ENCODE measurements around the gene PRSS50. TPM values are rescaled to one million over a fixed set of nuclear protein-coding genes. Genes with fewer than 3 reads are reported as not detected.
"Not testable (repeated sequence)": the region's sequence is repeated elsewhere in the genome, so short reads cannot be mapped to it uniquely, and the experiment has no call there.

PRSS50 gene
- total RNA-seq, result 0.78 TPM
- long read RNA-seq, partial matches to known transcripts, result 1 of 2 reads
- long read RNA-seq, other reads (novel, unspliced or antisense), result 1 of 2 reads

GRCh38 chr3:46717447-46718231 lies at the start of gene PRSS50:
Gene PRSS50 (minus strand): TSS chr3:46717869. CDS start chr3:46717824, 45 bp downstream.
- DNase-seq (ENCODE audit: low spot score), result peak; percentile 68
- intact Hi-C loops (cut with DNase I), result no loop called here

- intact Hi-C loops (cut with DNase I), result no loop called here
- DNase-seq (ENCODE audit: low spot score), result no peak
Observed at GRCh38 chr3:46764206-46764605, 46.5 kb upstream of the PRSS50 start.

GRCh38 chr3:46763178-46763577 lies 45.5 kb upstream of the PRSS50 start:
- intact Hi-C loops (cut with DNase I), result no loop called here
- DNase-seq (ENCODE audit: low spot score), result no peak

- intact Hi-C loops (cut with DNase I), result no loop called here
Observed at GRCh38 chr3:46759239-46760167, 41.8 kb upstream of the PRSS50 start.

GRCh38 chr3:46756642-46757041 lies 39.0 kb upstream of the PRSS50 start:
- DNase-seq (ENCODE audit: low spot score), result no peak
- intact Hi-C loops (cut with DNase I), result no loop called here

More at GRCh38 chr3:46759239-46760167, 41.8 kb upstream of the PRSS50 start:
- DNase-seq (ENCODE audit: low spot score), result no peak

- DNase-seq (ENCODE audit: low spot score), result no peak
- intact Hi-C loops (cut with DNase I), result no loop called here
Observed at GRCh38 chr3:46755646-46756045, 38.0 kb upstream of the PRSS50 start.

- intact Hi-C loops (cut with DNase I), result not testable (repeated sequence)
Observed at GRCh38 chr3:46753127-46753526, 35.5 kb upstream of the PRSS50 start.

GRCh38 chr3:46750555-46751038 lies 32.9 kb upstream of the PRSS50 start:
- no peak for DNase-seq (ENCODE audit: low spot score)
- intact Hi-C loops (cut with DNase I), result no loop called here

More at GRCh38 chr3:46753127-46753526, 35.5 kb upstream of the PRSS50 start:
- DNase-seq (ENCODE audit: low spot score), result not testable (repeated sequence)

- no peak for DNase-seq (ENCODE audit: low spot score)
- intact Hi-C loops (cut with DNase I), result no loop called here
Observed at GRCh38 chr3:46749129-46749528, 31.5 kb upstream of the PRSS50 start.

GRCh38 chr3:46748170-46748569 lies 30.5 kb upstream of the PRSS50 start:
- no peak for DNase-seq (ENCODE audit: low spot score)
- intact Hi-C loops (cut with DNase I), result no loop called here

- intact Hi-C loops (cut with DNase I), result no loop called here
- no peak for DNase-seq (ENCODE audit: low spot score)
Observed at GRCh38 chr3:46746711-46747110, 29.0 kb upstream of the PRSS50 start.

GRCh38 chr3:46742992-46743585 lies 25.4 kb upstream of the PRSS50 start:
- intact Hi-C loops (cut with DNase I), result no loop called here
- no peak for DNase-seq (ENCODE audit: low spot score)

- intact Hi-C loops (cut with DNase I); DNase-seq (ENCODE audit: low spot score): not testable (repeated sequence)
Observed at GRCh38 chr3:46739565-46739964, 21.9 kb upstream of the PRSS50 start.

- DNase-seq (ENCODE audit: low spot score), result peak; percentile 36
- intact Hi-C loops (cut with DNase I), result no loop called here
Observed at GRCh38 chr3:46737329-46737731, 19.7 kb upstream of the PRSS50 start.

GRCh38 chr3:46736006-46736872 lies 18.6 kb upstream of the PRSS50 start:
- peak; percentile 65 for DNase-seq (ENCODE audit: low spot score)
- intact Hi-C loops (cut with DNase I), result no loop called here

- peak; percentile 19 for DNase-seq (ENCODE audit: low spot score)
- intact Hi-C loops (cut with DNase I), result no loop called here
Observed at GRCh38 chr3:46734773-46735172, 17.1 kb upstream of the PRSS50 start.

- peak; percentile 66 for DNase-seq (ENCODE audit: low spot score)
Observed at GRCh38 chr3:46733026-46733800, 15.5 kb upstream of the PRSS50 start.

GRCh38 chr3:46731795-46732194 lies 14.1 kb upstream of the PRSS50 start:
- no peak for DNase-seq (ENCODE audit: low spot score)
- intact Hi-C loops (cut with DNase I), result no loop called here

More at GRCh38 chr3:46733026-46733800, 15.5 kb upstream of the PRSS50 start:
- intact Hi-C loops (cut with DNase I), result no loop called here
